K562 (cell line): ENCODE data around the gene LRMDA. TPM values are rescaled to one million over a fixed set of nuclear protein-coding genes. Genes with fewer than 3 reads are reported as not detected.

ENCODE experiments used
- ATAC-seq: fragments of 200-7000 bp; cut with Tn5 transposase; 3 replicates; pipeline ENCODE4 v1.9.1; 2020; ENCODE audit warnings: moderate library complexity
- BruUV-seq: library from RNA; stranded (reverse); fragments of 400-500 nt; replicated peaks from 2 replicates; lab custom pipeline; 2021; lab: Mats Ljungman, UMichigan
- CTCF ChIA-PET: fragments of 300-600 bp; formaldehyde crosslinking; extraction: SDS; loops from one replicate; lab custom pipeline; 2021; ENCODE audit warnings: low intra/inter-chr PET ratio; lab: Yijun Ruan, JAX
- POLR2A ChIA-PET: fragments of 300-600, 350-650 bp; sonication (Branson Sonifier 250); formaldehyde crosslinking; extraction: SDS; loops from one replicate; lab custom pipeline; 2021; ENCODE audit warnings: antibody characterized with exemption, inconsistent platforms; lab: Yijun Ruan, JAX
- DNase-seq, 4 experiments: peaks; one replicate each; pipeline versions ENCODE4 v3.0.0 to v3.0.0-alpha.2; 2011 to 2018; ENCODE audit warnings: low spot score in 3 of 4, mixed read lengths in 3 of 4; ENCODE audit errors: extremely low read depth in 1 of 4
- FAIRE-seq: peaks from 2 replicates; lab custom pipeline; 2011; peaks lifted over from hg19 to GRCh38; lab: Jason Lieb, UNC
- H2AFZ ChIP-seq: 2 replicates; pipeline ENCODE4 v1.6.0; 2011; ENCODE audit warnings: low read depth, low read length, control low read depth, inconsistent platforms
- H3K27ac ChIP-seq: fragments of 200-600 bp; 3 replicates; pipeline ENCODE4 v1.8.0; 2011; ENCODE audit warnings: low read depth, mild to moderate bottlenecking, control low read depth, inconsistent platforms, low read length, moderate library complexity, mixed read lengths; ENCODE audit errors: extremely low read depth
- H3K27me3 ChIP-seq, 2 experiments: fragments of 300-600 bp in 1 of 2; 2 replicates in 1 of 2; 3 replicates in 1 of 2; pipeline versions ENCODE4 v1.6.0 to v1.8.0; 2011; ENCODE audit warnings: inconsistent platforms in 2 of 2, low read length in 2 of 2, mild to moderate bottlenecking in 1 of 2, mixed read lengths in 1 of 2, moderate library complexity in 1 of 2; ENCODE audit not compliant: control insufficient read depth in 2 of 2, insufficient read depth in 2 of 2
- H3K36me3 ChIP-seq: fragments of 300-600 bp; 3 replicates; pipeline ENCODE4 v1.8.0; 2011; ENCODE audit warnings: mild to moderate bottlenecking, low read length, inconsistent platforms; ENCODE audit not compliant: control insufficient read depth, insufficient read depth
- H3K4me1 ChIP-seq, 2 experiments: fragments of 200-600 bp in 1 of 2; replicated peaks in 1 of 2; 2 replicates in 1 of 2; 3 replicates in 1 of 2; pipeline versions ENCODE4 v1.5.1 to v1.8.0; 2011; ENCODE audit warnings: inconsistent platforms in 2 of 2, low read length in 2 of 2, mild to moderate bottlenecking in 1 of 2, mixed read lengths in 1 of 2, moderate library complexity in 1 of 2; ENCODE audit not compliant: control insufficient read depth in 2 of 2, insufficient read depth in 2 of 2
- H3K4me2 ChIP-seq: 2 replicates; pipeline ENCODE4 v1.6.1; 2011; ENCODE audit warnings: low read length, control low read depth, inconsistent platforms, mixed read lengths; ENCODE audit not compliant: insufficient read depth
- H3K4me3 ChIP-seq: fragments of 200-600 bp; sonication (generic), shearing (Covaris generic); 2 replicates; pipeline ENCODE4 v1.5.1; 2016; ENCODE audit warnings: control low read depth, inconsistent platforms
- H3K79me2 ChIP-seq: fragments of 200-600 bp; 3 replicates; pipeline ENCODE4 v1.8.0; 2011; ENCODE audit warnings: low read length, inconsistent platforms; ENCODE audit not compliant: control insufficient read depth, insufficient read depth
- H3K9ac ChIP-seq, 2 experiments: 2 replicates each; pipeline versions ENCODE4 v1.6.0 to v1.6.1; 2011; ENCODE audit warnings: low read depth in 2 of 2, low read length in 2 of 2, control low read depth in 1 of 2, inconsistent platforms in 1 of 2, mild to moderate bottlenecking in 1 of 2, mixed read lengths in 1 of 2; ENCODE audit not compliant: insufficient read depth in 1 of 2
- H3K9me1 ChIP-seq: one replicate; pipeline ENCODE4 v1.6.0; 2011; ENCODE audit warnings: inconsistent platforms, mild to moderate bottlenecking, low read length, moderate library complexity; ENCODE audit not compliant: control insufficient read depth, insufficient read depth
- H3K9me3 ChIP-seq: replicated peaks from 2 replicates; pipeline ENCODE4 v1.5.1; 2011; ENCODE audit warnings: low read depth, low read length, inconsistent platforms; ENCODE audit not compliant: control insufficient read depth, insufficient read depth
- H4K20me1 ChIP-seq: replicated peaks from 2 replicates; pipeline ENCODE4 v1.6.1; 2011; ENCODE audit warnings: low read length, inconsistent platforms, mixed read lengths; ENCODE audit not compliant: control insufficient read depth, insufficient read depth
- E4F1 ChIP-seq: fragments of 250-450 bp; sonication (Bioruptor Pico); IDR thresholded peaks from 2 replicates; pipeline ENCODE4 v1.5.0; 2021; ENCODE audit warnings: mild to moderate bottlenecking, borderline replicate concordance
- HEY1 ChIP-seq: fragments of 250-450 bp; sonication (Bioruptor Pico); IDR thresholded peaks from 2 replicates; pipeline ENCODE4 v1.5.0; 2020; ENCODE audit warnings: mild to moderate bottlenecking, moderate library complexity, borderline replicate concordance
- MGA ChIP-seq: fragments of 450-650 bp; IDR thresholded peaks from 2 replicates; pipeline ENCODE4 v1.6.1; 2016; ENCODE audit warnings: mild to moderate bottlenecking, moderate library complexity
- NONO ChIP-seq, 2 experiments: fragments of 200-400 bp in 1 of 2; fragments of 450-650 bp in 1 of 2; formaldehyde crosslinking in 1 of 2; IDR thresholded peaks; 2 replicates each; pipeline ENCODE4 v1.6.1; 2017; ENCODE audit warnings: low read depth in 2 of 2, mild to moderate bottlenecking in 2 of 2, moderate library complexity in 2 of 2, low read length in 1 of 2
- ZNF408 ChIP-seq: fragments of 250-450 bp; sonication (Bioruptor Pico); IDR thresholded peaks from 2 replicates; pipeline ENCODE4 v1.4.0; 2020; ENCODE audit warnings: low read depth, mild to moderate bottlenecking, moderate library complexity
- WGBS: fragments of 100-300 bp; shearing (Covaris generic); methylation state at CpG from one replicate; pipeline ENCODE4 v1.1.6; 2016; ENCODE audit warnings: low coverage, mixed read lengths; ENCODE audit not compliant: insufficient coverage; ENCODE audit errors: missing lambda C conversion rate; 5-methylcytosine and 5-hydroxymethylcytosine counted together
- in situ Hi-C: fragments of 300-500 bp; cut with MboI; formaldehyde crosslinking; loops from 4 replicates; pipeline ENCODE4 v1.15.0; 2018; ENCODE audit warnings: inconsistent platforms, mixed read lengths
- intact Hi-C: fragments of 100-400 bp; cut with micrococcal nuclease; formaldehyde crosslinking; loops from 2 replicates; pipeline ENCODE4 v1.14.2; 2022
- polyA plus RNA-seq, 8 experiments: library from polyadenylated mRNA; depleted of rRNA in 4 of 8; stranded (reverse) in 5 of 8; unstranded in 3 of 8; fragments of >200 nt; fragmentation: Nextera tagmentation in 2 of 8; fragmentation: Illumina TruSeq in 1 of 8; extraction: Ambion mirVana in 2 of 8; extraction: Trizol in 1 of 8; gene quantifications; 2 replicates each; pipeline versions ENCODE4 v1.2.1 to v1.2.3, GENCODE V29; 2011 to 2014; ENCODE audit warnings: inconsistent platforms in 1 of 8, missing spikeins in 1 of 8
- total RNA-seq, 7 experiments: library from RNA; depleted of rRNA in 6 of 7; stranded (reverse); fragments of >200 nt in 6 of 7; fragmentation: Illumina TruSeq in 2 of 7; extraction: Trizol in 2 of 7; gene quantifications; 2 replicates each; pipeline versions ENCODE4 v1.2.1 to v1.2.3, GENCODE V29; 2011 to 2021; ENCODE audit warnings: low replicate concordance in 1 of 7

Gene LRMDA
- total and polyA plus RNA-seq, 9 of the 15 experiments (the other 6 are each of a cell fraction or from before 2014, with no cell fraction given): 0.25 TPM; not detected in 8

GRCh38 chr10:76302481-76302880 is 871.1 kb downstream of the LRMDA start (continued):
- TF ChIP-seq E4F1 (CRISPR knock-in tag): no peak

GRCh38 chr10:76302961-76303630 is 871.7 kb downstream of the LRMDA start:
- no TSS peak for BruUV-seq
- Histone ChIP-seq H3K27ac (no peak overlapping the region), H3K9me3 (no peaks in the 10 kb centered on the region), H3K4me2 (no peak overlapping the region), H3K9me1 (no peaks in the 10 kb centered on the region), H3K36me3 (no peaks in the 10 kb centered on the region), H3K4me1 (no peaks in the 10 kb centered on the region), H2AFZ (no peak overlapping the region), H3K27me3 (no peaks in the 10 kb centered on the region), H3K9ac (no peak overlapping the region), H3K4me3 (no peak overlapping the region), H3K79me2 (no peaks in the 10 kb centered on the region), H4K20me1 (no peaks in the 10 kb centered on the region)
- ATAC-seq (no peak), DNase-seq (no peak), FAIRE-seq (no peak)
- POLR2A ChIA-PET: no interaction called here
- 1% methylated on average over 8 of the region's 8 CpGs for WGBS
- intact Hi-C loops (loop anchor here (5.0 kb wide), 1 partner anchor 901 kb away; the partner anchor contains the start of gene ZNF503), in situ Hi-C loops (no loop called here)
- CTCF ChIA-PET: no interaction called here
- TF ChIP-seq HEY1 (CRISPR knock-in tag) (no peak), MGA (no peak), NONO (IDR thresholded peaks at IDR 0.05; ENCODE audit: low read depth in 2 of 2, low read length in 1 of 2) (no peak), ZNF408 (CRISPR knock-in tag) (no peak)
